Measurements from ENCODE around the gene SNTG2. TPM values are rescaled to one million over a fixed set of nuclear protein-coding genes. Genes with fewer than 3 reads are reported as not detected.
"Not testable (repeated sequence)": the region's sequence is repeated elsewhere in the genome, so short reads cannot be mapped to it uniquely, and the experiment has no call there.

SNTG2 gene
- total RNA-seq, 1 donor from 2014 or later, result not detected

- H3K36me3 Mint-ChIP-seq (ENCODE audit: low read depth); H3K27me3 Mint-ChIP-seq (ENCODE audit: low read depth); H3K4me1 Mint-ChIP-seq (ENCODE audit: low read depth); intact Hi-C loops (cut with micrococcal nuclease); H3K4me3 Mint-ChIP-seq (ENCODE audit: low read depth); H3K27ac Mint-ChIP-seq; H3K9me3 Mint-ChIP-seq; DNase-seq (ENCODE audit: low spot score): not testable (repeated sequence)
These were observed 278.9 kb downstream of the SNTG2 start for GRCh38 chr2:1229596-1229995.

DNA sequence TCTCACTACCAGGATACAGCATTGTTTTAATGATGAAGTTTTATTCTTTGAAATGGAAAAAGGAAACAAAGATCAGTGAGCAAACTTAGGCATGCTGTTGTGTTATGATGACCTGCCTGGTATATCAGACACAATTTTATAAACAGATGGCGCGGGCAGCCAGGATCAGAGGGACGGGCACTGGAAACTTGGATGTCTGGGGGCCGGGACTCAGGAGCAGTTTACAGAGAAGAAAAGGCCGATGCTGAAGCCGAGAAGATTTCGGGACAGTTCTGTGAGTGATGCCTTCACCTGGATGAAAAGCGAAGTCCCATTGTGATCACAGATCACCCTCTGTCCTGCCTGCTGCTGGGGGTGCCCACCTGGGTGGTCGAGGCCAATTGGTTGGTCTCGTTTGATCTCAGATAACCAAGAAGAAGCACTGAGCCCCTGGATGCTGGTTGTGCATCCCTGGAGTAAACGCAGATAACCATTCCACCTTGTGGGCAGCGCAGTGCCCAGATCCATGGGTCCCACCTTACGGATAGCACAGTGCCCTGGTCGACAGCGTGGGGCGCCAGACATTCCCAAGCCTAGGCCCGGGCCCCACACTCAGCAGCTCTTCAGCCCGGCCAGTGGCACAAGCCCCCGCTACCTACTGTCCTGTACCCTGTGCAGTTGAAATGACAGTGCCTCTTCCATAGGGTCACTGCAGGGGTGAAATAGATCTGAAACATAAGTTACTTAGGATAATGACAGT lies 279.7 kb downstream of the SNTG2 start:
- DNase-seq (ENCODE audit: low spot score), result no peak
- Mint-ChIP-seq H3K4me1 (ENCODE audit: low read depth) (no peaks in the 10 kb centered on the region), H3K9me3 (no peaks in the 10 kb centered on the region), H3K27me3 (ENCODE audit: low read depth) (no peaks in the 10 kb centered on the region), H3K36me3 (ENCODE audit: low read depth) (no peaks in the 10 kb centered on the region), H3K4me3 (ENCODE audit: low read depth) (no peak overlapping the region), H3K27ac (no peak overlapping the region)
- intact Hi-C loops (cut with micrococcal nuclease), result no loop called here

GRCh38 chr2:1231466-1232063 lies 280.9 kb downstream of the SNTG2 start:
- no peak overlapping the region for H3K27ac Mint-ChIP-seq
- intact Hi-C loops (cut with micrococcal nuclease), result no loop called here
- H3K9me3 Mint-ChIP-seq, result no peaks in the 10 kb centered on the region

DNA sequence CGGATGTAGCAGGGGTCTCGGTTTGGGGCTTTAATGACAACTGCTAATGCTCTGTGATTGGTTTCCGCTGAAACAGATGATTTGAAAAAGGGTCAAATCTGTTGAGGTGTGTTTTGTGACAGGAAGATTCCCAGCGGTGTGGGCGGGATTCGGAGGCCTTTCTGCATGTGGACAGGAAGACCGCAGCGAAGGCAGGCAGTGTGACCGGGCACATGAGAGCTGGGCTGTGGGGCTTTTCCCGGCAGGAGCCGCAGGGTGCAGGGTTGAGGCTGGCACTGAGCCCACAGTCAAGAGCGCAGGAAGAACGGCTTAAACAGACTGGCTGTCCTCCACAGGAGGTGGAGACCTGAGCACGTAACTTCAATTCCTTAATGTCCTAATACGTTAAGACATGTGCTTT lies 282.6 kb downstream of the SNTG2 start:
- H3K36me3 Mint-ChIP-seq (ENCODE audit: low read depth), result no peaks in the 10 kb centered on the region
- H3K27me3 Mint-ChIP-seq (ENCODE audit: low read depth), result no peaks in the 10 kb centered on the region

More at GRCh38 chr2:1231466-1232063, 280.9 kb downstream of the SNTG2 start:
- Mint-ChIP-seq H3K4me1 (ENCODE audit: low read depth) (no peaks in the 10 kb centered on the region), H3K27me3 (ENCODE audit: low read depth) (no peaks in the 10 kb centered on the region), H3K36me3 (ENCODE audit: low read depth) (no peaks in the 10 kb centered on the region), H3K4me3 (ENCODE audit: low read depth) (no peak overlapping the region)
- DNase-seq (ENCODE audit: low spot score), result no peak

GRCh38 chr2:1234731-1235308 lies 284.2 kb downstream of the SNTG2 start:
- Mint-ChIP-seq H3K27me3 (ENCODE audit: low read depth) (no peaks in the 10 kb centered on the region), H3K36me3 (ENCODE audit: low read depth) (no peaks in the 10 kb centered on the region), H3K4me1 (ENCODE audit: low read depth) (no peaks in the 10 kb centered on the region), H3K27ac (no peak overlapping the region), H3K9me3 (no peaks in the 10 kb centered on the region), H3K4me3 (ENCODE audit: low read depth) (no peak overlapping the region)
- DNase-seq (ENCODE audit: low spot score), result no peak
- intact Hi-C loops (cut with micrococcal nuclease), result no loop called here

More for the DNA sequence above, 282.6 kb downstream of the SNTG2 start:
- no peaks in the 10 kb centered on the region for H3K4me1 Mint-ChIP-seq (ENCODE audit: low read depth)
- intact Hi-C loops (cut with micrococcal nuclease), result no loop called here
- DNase-seq (ENCODE audit: low spot score), result no peak
- H3K27ac Mint-ChIP-seq, result no peak overlapping the region
- no peaks in the 10 kb centered on the region for H3K9me3 Mint-ChIP-seq
- no peak overlapping the region for H3K4me3 Mint-ChIP-seq (ENCODE audit: low read depth)

- Mint-ChIP-seq H3K9me3 (no peaks in the 10 kb centered on the region), H3K36me3 (ENCODE audit: low read depth) (no peaks in the 10 kb centered on the region)
These were observed 285.2 kb downstream of the SNTG2 start for GRCh38 chr2:1235806-1236205.

DNA sequence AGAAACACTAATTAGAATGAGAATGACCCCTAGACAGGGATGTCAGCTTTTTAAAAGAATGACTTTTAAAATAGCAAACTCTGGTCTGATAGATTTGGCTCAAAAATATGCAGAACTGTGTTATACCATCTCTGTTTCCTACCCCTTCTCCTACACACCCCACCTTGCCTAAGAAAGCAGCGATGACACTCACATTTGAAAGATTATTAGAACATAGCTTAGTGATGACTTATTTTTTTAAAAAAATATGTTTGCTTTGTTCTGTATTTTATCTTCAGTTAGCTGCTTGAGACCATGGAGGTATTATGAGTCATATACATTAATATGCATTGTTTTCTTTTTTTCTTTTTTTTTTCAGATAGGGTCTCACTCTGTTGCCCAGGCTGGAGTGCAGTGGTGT lies 286.0 kb downstream of the SNTG2 start:
- intact Hi-C loops (cut with micrococcal nuclease), result no loop called here
- no peaks in the 10 kb centered on the region for H3K4me1 Mint-ChIP-seq (ENCODE audit: low read depth)
- DNase-seq (ENCODE audit: low spot score), result no peak
- H3K27me3 Mint-ChIP-seq (ENCODE audit: low read depth), result no peaks in the 10 kb centered on the region
- no peak overlapping the region for H3K4me3 Mint-ChIP-seq (ENCODE audit: low read depth)
- no peaks in the 10 kb centered on the region for H3K9me3 Mint-ChIP-seq
- H3K27ac Mint-ChIP-seq, result no peak overlapping the region
- no peaks in the 10 kb centered on the region for H3K36me3 Mint-ChIP-seq (ENCODE audit: low read depth)

More at GRCh38 chr2:1235806-1236205, 285.2 kb downstream of the SNTG2 start:
- Mint-ChIP-seq H3K4me3 (ENCODE audit: low read depth) (no peak overlapping the region), H3K27me3 (ENCODE audit: low read depth) (no peaks in the 10 kb centered on the region), H3K4me1 (ENCODE audit: low read depth) (no peaks in the 10 kb centered on the region), H3K27ac (no peak overlapping the region)
- DNase-seq (ENCODE audit: low spot score), result no peak
- intact Hi-C loops (cut with micrococcal nuclease), result no loop called here

GRCh38 chr2:1237783-1238182 lies 287.1 kb downstream of the SNTG2 start:
- H3K27me3 Mint-ChIP-seq (ENCODE audit: low read depth), result no peaks in the 10 kb centered on the region
- no peaks in the 10 kb centered on the region for H3K36me3 Mint-ChIP-seq (ENCODE audit: low read depth)
- no peak for DNase-seq (ENCODE audit: low spot score)
- intact Hi-C loops (cut with micrococcal nuclease), result no loop called here
- no peak overlapping the region for H3K4me3 Mint-ChIP-seq (ENCODE audit: low read depth)
- H3K27ac Mint-ChIP-seq, result no peak overlapping the region
- H3K9me3 Mint-ChIP-seq, result no peaks in the 10 kb centered on the region
- H3K4me1 Mint-ChIP-seq (ENCODE audit: low read depth), result no peaks in the 10 kb centered on the region

DNA sequence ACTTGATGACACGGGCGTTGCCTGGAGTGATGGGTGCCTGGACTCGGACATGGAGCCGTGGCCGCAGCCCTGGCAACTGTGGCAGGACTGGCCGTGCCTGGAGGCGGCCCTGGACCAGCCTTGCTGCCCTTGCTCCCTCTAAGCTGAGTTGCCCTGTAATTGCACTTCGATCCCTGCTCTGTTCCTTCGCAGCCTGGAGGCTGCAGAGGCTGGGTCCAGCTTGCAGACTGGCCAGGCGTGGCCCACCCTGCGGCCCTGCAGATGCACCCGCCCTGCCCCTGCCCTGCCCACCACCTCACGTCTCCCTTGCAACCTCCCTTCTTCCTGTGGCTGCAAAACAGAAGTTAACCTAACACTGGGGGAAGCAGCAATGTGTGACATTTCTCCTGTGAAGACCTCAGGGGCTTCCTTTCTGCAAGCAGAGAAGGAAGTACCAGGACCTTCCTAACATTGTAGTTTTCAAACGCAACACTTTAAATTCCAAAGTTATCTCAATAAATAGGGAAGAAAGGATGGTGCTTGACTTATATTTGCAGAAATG lies 288.0 kb downstream of the SNTG2 start:
- no peak overlapping the region for H3K27ac Mint-ChIP-seq
- intact Hi-C loops (cut with micrococcal nuclease), result no loop called here
- no peaks in the 10 kb centered on the region for H3K4me1 Mint-ChIP-seq (ENCODE audit: low read depth)
- DNase-seq (ENCODE audit: low spot score), result no peak
- peaks cover 2% of the 10 kb centered on the region for H3K27me3 Mint-ChIP-seq (ENCODE audit: low read depth)
- no peak overlapping the region for H3K4me3 Mint-ChIP-seq (ENCODE audit: low read depth)
- no peaks in the 10 kb centered on the region for H3K36me3 Mint-ChIP-seq (ENCODE audit: low read depth)
- H3K9me3 Mint-ChIP-seq, result no peaks in the 10 kb centered on the region

DNA sequence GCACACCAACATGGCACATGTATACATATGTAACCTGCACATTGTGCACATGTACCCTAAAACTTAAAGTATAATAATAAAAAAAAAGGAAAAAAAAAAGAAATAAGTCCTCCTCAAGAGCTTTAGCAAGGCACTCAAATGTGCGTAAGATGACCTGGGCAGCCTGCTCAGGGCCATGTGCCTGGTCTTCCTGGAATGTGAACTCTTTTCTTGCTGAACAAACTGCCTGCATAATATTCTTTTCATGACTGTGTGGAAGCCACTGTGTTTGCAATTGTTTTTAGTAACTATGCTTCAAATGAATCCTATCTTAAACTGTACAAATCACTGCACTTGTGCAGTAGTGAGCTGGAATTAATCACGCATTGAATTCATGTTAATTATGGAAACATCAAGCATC lies 294.5 kb downstream of the SNTG2 start:
- Mint-ChIP-seq H3K9me3 (no peaks in the 10 kb centered on the region), H3K36me3 (ENCODE audit: low read depth) (no peaks in the 10 kb centered on the region), H3K27ac (no peak overlapping the region), H3K4me3 (ENCODE audit: low read depth) (no peak overlapping the region), H3K27me3 (ENCODE audit: low read depth) (peaks cover 10% of the 10 kb centered on the region), H3K4me1 (ENCODE audit: low read depth) (peaks cover under 1% of the 10 kb centered on the region)
- no peak for DNase-seq (ENCODE audit: low spot score)
- intact Hi-C loops (cut with micrococcal nuclease), result no loop called here

DNA sequence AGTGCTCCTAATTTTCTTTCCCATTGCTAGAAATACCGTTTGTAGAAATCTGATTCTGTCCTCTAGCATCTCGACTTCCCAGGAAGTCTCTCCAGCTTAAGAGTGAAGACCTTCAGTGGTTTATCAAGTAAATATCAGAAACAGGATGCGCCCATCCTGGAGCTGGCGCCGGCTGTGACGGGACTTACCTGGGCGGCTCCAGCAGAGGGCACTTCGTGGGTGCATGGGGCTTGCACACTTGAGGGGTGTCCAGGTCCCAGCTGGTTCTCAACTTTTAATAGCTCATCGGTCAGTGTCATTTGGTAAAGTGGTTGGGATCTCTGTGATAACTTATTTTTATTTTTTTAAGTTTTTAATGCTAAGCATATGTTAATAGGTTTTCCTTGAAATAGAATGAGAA lies 295.6 kb downstream of the SNTG2 start:
- Mint-ChIP-seq H3K36me3 (ENCODE audit: low read depth) (no peaks in the 10 kb centered on the region), H3K9me3 (no peaks in the 10 kb centered on the region), H3K27me3 (ENCODE audit: low read depth) (peaks cover 15% of the 10 kb centered on the region), H3K4me3 (ENCODE audit: low read depth) (no peak overlapping the region), H3K27ac (no peak overlapping the region), H3K4me1 (ENCODE audit: low read depth) (peaks cover 5% of the 10 kb centered on the region)
- DNase-seq (ENCODE audit: low spot score), result no peak
- intact Hi-C loops (cut with micrococcal nuclease), result no loop called here

- intact Hi-C loops (cut with micrococcal nuclease), result no loop called here
- Mint-ChIP-seq H3K36me3 (ENCODE audit: low read depth) (no peaks in the 10 kb centered on the region), H3K27me3 (ENCODE audit: low read depth) (peaks cover 15% of the 10 kb centered on the region), H3K9me3 (no peaks in the 10 kb centered on the region), H3K4me1 (ENCODE audit: low read depth) (peaks cover 5% of the 10 kb centered on the region), H3K4me3 (ENCODE audit: low read depth) (no peak overlapping the region), H3K27ac (no peak overlapping the region)
- no peak for DNase-seq (ENCODE audit: low spot score)
These were observed 296.3 kb downstream of the SNTG2 start for GRCh38 chr2:1246991-1247390.

- Mint-ChIP-seq H3K36me3 (ENCODE audit: low read depth) (no peaks in the 10 kb centered on the region), H3K4me1 (ENCODE audit: low read depth) (peaks cover 5% of the 10 kb centered on the region), H3K27ac (no peak overlapping the region), H3K27me3 (ENCODE audit: low read depth) (peaks cover 13% of the 10 kb centered on the region), H3K9me3 (no peaks in the 10 kb centered on the region), H3K4me3 (ENCODE audit: low read depth) (no peak overlapping the region)
- DNase-seq (ENCODE audit: low spot score), result no peak
- intact Hi-C loops (cut with micrococcal nuclease), result no loop called here
These were observed 297.5 kb downstream of the SNTG2 start for GRCh38 chr2:1248187-1248586.

Measured in activated T-helper 2 cell treated with anti-CD3 and anti-CD28 coated beads, Interferon-gamma antibody, Interleukin-2, Interleukin-4, amounts not matched to agents 10 μg/mL and 5 μg/mL and 100 μg/mL, durations not matched to agents 14 hours and 24 hours and 36 hours (primary cell).